Right hindlimb (tissue), 1 donor: ENCODE data around the gene EFCAB12.
"Not testable (repeated sequence)": the region's sequence is repeated elsewhere in the genome, so short reads cannot be mapped to it uniquely, and the experiment has no call there.

Experiments
- DNase-seq: peaks from one replicate; pipeline ENCODE4 v3.0.0-alpha.2; 2018

EFCAB12 gene

DNA sequence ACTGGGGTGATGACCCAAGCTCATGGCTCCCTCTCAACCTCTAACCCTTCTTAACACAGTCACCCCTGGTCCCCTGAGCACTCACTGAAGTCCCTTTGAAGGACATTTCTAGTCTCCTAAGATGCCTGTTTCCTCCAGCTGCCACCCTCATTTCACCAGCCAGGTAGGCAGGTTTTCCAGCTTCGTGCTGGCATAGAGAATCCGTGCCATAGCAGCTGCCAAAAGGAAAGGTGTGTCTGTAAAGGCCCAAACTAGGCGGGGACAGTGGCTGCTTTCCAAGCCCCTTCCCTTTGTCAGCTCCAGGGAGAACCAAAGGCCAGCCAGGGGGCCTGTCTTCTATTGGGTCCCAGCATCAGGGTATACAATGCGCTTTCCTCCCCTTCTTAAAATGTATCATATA is 36.9 kb downstream of the EFCAB12 start:
- DNase-seq: not testable (repeated sequence)

DNA sequence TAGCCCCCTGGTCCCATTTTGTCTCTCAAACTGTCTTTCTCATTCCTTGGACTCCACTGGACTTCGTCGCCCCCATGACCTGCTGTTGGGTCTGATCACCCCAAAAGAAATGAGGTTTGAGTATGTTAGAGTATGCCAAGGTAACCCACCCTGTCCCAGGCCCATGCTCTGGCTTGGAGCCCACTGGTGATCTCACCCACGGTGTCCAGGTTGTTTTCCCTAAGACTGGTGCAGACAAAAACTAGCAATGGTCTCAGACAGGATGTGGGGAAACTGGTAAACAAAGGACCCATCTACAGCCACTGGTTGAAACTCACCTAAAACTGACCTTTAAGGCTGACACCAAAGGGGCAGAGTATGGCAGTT is 38.9 kb downstream of the EFCAB12 start:
- DNase-seq: no peak

DNA sequence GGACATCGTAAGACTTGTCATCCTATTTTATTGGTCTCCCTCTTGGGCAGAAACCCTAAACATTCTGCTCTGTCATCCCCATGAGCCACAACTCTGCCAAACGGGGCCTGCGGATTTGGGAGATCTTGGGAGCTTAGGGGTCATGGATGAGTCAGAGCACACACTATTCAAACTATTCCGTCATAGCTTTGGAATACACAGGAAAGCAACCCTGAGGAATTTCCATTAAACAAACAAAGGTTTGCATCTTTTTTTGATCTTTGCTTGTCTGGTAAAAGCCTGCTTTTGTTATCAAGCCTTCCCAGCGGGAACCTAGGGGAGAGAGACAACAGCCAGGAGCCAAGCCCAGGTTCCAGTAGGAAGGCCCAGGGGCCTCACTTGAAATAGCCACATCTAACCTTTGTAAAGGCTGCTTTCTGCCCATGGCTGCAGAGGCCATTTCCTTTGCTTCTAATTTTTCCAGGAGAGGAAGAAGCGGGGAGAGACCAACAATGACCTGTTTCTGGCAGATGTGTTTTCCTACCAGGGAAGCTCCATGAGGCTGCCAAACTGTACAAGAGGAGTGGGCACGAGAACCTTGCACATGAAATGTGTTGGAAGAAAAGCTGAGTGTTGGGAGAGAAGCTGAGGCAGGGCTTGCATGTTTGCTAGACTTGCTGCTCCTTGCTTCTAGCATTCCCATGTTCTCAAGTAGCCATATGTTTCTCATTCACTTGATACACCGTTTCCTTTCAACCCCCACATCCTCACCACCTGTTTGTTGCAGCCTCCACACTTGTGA is 39.5 kb downstream of the EFCAB12 start:
- DNase-seq: not testable (repeated sequence)

DNA sequence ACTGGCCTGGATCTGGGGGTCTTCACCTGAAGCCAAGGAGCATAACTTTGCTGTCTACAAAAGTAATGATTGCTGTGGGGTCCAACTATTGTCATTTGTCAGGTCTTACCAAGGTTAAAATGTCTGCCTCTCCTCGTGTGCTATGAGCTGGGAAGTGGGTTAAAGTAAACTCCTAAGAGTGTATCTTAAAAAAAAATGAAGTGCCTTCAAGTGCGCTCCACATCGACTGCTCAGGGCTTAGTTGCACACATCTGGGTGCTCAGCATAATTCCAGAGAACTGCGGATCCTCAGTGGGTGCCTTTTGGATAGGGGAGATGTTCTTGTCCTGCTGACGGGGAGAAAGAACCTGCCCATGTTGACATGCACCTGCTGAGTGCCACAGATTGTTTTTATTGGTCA is 40.9 kb downstream of the EFCAB12 start:
- no peak for DNase-seq

DNA sequence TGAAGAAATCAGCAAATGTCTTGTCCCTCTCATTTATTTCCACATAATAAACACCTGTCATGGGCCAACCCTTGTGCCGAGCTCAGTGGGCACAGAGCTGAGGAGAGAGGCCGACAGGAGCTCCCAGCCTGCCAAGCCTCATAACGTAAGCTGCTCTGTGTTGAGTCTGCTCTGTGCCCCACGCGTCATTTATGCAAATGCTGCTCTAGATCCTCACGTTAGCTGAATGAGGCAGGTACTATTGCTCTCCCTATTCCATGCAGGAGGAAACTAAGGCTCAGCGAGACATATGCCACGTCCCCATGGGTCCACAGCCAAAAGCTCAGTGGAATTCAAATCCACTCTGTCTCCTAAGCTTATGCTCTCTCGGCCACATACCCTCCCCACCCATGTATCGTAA is 41.5 kb downstream of the EFCAB12 start:
- DNase-seq: no peak

DNA sequence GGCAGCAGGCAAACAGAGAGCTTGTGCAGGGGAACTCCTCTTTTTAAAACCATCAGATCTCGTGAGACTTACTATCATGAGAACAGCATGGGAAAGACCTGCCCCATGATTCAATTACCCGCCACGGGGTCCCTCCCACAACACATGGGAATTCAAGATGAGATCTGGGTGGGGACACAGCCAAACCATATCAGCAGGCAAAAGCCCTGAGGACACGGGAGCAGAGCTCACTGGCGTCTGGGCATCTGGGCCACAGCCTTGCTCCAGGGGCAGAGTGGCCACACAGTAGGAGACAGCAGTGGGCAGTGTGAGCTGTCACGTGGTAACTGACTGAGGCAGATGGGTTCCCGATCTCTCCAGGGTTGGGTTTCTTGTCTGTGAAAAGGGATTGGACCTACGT is 42.9 kb downstream of the EFCAB12 start:
- DNase-seq: not testable (repeated sequence)

DNA sequence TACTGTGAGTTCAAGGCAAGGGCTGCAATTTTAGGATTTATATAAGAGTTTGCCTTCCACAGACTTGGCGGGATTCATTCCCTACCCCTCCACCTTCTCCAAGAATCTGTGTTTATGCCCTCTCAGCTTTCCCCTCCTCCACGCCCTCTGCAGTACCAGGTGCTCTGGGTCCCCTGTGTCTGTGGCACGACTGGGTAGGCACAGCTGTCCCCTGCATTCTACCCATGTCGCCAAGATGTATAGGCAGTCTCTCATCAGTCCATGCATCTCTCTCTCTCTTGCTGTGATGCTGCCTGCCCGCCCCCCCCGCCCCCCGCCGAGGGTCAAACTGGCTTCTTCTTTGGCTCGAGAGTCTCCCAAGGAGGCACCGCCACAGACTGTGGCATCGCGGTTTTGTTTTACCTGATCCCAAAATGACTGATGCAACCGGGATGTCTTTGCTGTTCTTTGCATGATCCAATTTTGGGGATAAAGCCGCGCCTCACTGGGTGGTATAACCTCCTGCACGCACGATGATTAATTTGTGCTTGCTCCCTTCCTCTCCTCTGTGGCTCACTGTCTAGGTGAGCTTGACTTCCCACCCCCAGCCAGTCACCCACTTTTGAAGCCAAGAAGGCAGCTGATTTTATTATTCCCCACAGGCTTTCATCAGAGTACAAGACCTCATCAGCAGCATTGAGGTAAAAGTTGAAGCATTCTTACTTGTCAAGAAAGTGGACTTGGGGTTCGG is 43.7 kb downstream of the EFCAB12 start:
- DNase-seq: no peak

DNA sequence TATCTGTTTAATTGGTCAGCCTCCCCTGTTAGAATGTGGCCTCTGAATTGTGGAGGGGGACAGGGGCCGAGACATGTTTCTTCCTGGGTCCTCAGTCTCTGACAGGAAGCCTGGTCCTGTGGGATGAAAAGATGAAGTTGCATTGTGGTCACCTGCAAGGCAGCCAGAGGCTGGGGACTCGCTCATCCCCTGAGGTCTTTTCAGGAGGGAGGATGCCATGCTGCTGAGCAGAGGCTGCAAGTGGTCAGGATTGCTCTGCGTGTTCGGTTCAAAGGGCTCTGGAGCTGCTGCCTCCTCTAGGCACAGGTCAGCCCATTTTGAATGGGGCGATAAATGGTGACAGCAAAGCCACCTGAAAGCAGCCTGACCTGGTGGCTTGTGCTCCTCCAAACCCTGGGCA is 44.3 kb downstream of the EFCAB12 start:
- DNase-seq: not testable (repeated sequence)

DNA sequence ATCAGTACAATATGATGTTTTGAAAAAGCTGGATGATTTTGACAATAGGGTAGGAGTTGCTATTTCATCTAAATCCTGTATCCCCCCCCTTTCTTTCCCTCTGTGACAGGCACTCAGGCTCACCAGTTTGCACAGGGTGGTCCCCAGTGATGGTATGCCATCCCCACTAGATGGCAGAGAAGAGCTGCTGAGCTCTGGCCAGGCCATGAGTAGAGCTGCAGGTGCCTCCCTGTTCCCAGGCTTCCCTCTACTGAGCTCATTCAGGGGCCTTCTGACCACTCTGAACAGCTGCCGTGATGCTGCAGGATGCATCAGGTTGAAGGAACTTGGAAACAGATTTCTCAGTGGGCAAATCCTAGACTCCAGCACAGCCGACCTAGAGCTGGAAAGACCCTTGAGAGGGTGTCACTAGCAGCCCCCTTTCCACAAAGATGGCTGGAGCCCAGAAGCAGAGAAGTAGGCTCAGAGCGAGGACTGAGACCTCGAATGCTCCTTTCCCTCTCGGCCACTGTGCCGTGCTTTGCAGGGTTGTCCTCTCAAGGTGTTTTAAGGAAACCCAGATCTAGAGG is 45.1 kb downstream of the EFCAB12 start:
- peak; percentile 70 for DNase-seq

DNA sequence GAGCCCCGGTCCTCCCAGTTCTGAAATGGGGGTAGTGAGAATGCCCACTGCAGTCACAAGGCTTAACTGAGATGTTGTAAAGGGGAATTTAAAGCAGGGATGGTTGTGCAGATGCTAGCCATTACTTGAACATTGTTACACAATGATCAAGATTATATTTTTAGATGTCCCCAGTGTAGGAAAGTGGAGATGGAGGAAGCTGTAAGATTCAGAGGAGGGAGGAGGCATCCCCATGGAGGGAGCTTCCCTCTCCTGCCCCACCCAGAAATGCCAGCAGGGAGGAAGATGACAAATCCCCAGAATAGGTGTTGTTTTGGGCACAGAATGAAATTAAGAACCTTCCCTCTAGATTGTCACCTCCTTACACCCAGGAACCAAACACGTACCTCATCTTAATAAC is 46.1 kb downstream of the EFCAB12 start:
- DNase-seq: no peak

DNA sequence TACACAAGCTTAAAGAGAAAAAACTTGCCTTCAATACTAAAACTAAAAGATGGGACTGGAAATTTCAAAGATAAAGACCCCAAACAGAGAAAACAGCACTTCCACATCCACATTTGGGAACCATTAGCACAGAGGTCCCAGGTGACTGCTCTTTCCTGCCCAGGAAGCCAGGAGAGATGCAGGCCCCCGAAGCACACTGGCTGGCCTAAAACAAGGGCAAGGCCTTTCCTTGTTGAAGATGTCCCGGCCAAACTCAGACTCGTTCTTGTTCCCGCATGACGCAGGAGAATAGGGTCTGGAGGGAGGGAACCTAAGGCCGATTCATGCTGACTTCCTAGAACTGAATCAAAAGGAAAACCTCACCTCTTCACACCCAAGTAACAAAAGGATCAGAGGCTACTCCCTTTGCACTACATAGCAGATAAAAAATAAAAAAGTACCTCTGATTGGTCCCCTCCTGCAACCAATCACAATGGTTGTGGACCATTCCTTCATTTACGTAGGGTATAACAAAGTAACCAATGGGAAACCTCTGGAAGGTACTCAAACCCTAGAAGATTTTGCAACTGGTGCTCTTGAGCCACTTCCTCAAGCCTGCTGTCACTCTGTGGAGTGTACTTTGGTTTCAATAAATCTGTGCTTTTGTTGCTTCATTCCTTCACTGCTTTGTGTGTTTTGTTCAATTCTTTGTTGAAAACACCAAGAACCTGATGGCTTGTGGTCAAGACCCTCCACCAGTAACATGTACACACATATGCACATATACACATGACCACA is 48.7 kb downstream of the EFCAB12 start:
- no peak for DNase-seq

DNA sequence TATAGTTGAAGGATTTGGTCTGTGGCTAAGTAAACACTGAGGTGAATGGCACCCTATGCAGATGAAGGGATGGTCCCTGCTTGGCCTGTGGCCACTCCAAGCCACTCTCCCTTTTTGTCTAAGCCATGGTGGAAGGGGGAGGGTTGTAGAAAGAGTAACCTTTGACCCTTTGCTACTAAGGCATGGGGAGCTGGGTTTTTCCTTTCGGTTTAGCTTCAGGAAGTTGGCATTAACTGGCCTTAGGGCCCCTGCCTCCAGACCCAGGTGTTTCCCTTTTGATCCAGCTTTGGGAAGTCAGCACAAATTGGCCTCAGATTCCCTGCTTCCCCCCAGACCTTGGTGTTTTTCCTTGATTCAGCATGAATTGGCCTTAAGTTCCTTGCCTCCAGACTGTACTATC is 49.5 kb downstream of the EFCAB12 start:
- no peak for DNase-seq

DNA sequence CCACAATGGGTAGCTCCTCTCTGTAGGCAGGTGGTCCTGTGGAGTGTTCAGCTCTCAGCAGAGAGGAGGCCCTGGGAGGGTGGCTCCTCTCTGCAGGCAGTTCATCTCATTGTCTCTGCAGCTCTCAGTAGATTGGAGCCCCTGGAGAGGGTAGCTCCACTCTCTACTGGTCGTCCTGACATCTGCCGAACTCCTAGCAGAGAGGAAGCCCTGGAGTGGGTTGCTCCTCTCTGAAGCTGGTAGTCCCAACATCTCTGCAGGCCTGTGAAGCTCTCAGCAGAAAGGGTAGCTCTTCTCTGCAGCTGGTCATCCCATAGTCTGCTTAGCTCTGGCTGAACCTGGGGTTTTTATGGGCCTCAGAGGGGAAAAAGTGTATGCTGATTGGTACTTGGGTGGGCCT is 50.8 kb downstream of the EFCAB12 start:
- no peak for DNase-seq

DNA sequence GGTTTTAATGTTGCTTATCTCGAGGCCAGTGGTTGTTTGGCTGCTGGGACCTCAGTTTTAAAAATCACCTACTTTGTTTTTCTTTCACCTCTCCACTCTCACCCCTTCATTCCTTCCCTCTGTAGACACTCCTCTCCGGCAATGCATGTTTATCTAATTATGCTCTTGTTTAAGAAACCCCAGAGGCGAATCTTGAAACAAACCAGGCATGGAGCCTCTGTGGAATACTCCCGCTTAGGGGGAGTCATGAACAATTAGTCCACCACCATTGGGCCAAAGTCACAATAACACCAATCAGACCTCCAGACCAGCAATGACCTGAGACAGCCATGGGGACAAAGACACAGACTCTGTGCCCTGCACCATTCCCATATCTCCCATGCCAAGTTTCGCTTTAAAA is 53.3 kb downstream of the EFCAB12 start:
- no peak for DNase-seq

DNA sequence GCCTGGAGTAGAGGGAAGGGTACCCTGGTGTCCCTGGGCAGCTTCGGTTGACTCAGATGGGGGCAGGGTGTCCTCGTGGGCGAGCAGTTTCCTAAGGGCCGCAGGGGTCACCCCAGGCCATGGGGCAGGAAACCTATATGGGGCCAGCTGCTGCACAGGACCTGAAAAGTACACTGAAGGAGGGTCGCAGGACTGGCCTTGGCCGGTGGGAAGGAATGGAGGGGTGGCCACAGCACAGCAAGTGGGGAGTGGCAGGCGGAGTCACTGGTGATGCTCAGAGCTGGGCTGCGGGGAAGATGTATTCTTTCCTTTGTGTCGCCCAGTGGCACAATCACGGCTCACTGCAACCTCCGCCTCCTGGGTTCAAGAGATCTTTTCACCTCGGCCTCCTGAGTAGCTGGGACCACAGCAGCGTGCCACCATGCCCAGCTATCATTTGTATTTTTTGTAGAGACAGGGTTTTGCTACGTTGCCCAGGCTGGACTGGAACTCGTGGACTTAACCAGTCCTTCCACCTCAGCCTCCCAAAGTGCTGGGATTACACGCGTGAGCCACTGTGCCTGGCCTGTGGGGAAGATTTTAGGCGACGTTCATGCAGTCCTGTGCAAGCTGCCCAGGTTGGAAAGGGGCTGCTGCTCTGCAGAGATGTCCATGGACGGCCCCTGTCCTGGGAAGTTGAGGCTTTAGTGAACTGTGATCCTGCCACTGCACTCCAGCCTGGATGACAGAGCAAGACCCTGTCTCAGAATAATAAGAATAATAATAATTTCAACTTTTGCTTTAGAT is 57.2 kb downstream of the EFCAB12 start:
- no peak for DNase-seq

DNA sequence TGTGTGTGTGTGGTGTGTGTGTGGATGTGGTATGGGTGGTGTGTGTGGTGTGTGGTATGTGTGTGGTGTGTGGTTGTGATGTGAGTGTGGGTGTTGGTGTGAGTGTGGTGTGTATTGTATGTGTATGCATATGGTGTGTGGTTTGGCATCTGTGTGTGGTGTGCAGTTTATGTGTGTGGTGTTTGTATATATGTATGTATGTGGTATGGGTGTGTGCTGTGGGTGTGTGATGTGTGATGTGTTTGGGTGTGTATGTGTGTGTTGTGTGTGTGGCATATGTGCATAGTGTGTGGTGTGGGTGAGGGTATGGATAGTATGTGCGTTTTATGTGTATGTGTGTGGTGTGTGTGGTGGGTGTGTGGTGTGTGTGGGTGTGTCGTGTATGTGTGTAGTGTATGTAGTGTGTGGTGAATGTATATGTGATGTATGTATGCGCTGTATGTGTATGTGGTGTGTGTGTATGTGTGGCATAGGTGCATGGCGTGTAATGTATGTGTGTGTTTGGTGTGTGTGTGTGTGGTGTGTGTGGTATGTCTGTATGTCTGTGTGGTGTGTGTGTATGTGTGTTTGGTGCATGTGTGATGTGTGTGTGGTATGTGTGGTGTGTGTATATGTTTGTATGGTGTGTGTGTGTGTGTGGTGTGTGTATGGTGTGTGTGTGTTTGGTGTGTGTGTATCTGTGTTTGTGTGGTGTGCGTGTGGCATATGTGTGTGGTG is 58.0 kb downstream of the EFCAB12 start:
- DNase-seq: no peak

DNA sequence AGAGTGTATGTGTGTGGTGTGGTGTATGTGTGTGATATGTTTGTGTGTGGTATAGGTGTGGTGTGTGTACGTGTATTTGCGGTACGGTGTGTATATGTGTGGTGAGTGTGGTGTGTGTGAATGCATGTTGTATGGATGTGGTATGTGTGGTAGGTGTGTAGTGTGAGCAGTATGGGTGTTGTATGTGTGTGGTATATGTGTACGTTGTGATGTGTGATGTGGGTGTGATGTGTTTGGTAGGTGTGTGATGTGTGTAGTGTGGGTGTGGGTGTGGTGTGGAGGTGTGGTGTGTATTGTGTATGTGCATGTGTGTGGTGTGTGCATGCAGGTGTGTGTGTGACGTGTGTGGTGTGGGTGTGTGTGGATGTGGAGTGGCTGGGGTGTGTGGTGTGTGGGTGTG is 58.7 kb downstream of the EFCAB12 start:
- DNase-seq: no peak

DNA sequence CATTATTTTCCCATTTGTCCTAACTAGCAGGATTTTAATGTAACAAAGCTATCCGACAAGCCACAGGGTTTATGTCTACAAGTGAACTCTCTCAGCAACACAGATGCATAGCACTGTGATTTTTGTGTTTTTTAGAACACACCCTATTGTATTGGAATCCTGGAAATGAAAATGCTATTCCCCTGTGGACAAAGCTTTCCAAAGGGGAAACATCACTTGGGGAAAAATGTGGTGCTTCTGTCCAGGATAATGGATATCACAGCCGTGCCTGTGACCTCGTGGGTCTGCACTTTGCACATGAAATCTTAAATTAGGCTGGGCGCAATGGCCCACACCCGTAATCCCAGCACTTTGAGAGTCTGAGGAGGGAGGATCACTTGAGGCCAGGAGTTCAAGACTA is 60.6 kb downstream of the EFCAB12 start:
- DNase-seq: no peak

DNA sequence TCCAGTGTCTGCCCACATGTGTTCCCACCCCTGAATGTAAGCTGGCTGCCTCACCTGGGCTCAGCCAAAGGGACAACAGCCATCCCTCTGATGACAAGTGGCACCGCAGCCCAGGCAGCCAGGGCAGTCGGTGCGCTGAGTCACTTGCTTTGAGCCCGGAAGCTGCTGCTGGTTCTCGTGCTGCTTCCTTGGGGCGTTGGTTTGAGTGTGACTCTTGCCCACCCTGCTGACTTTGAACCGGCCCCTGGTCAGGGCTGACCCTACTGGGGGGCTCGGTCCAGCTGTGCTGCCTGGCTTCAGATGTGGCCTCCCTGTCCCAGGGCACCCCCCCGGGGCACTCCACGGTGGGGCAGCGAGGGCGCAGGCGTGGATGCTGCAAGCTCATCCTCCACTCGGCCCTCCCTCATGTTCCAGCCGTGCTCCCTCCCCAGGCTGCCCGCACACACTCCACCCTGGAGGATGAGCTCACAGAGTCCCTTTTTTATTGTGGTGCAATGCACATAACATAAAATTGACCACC is 62.1 kb downstream of the EFCAB12 start:
- DNase-seq: no peak

DNA sequence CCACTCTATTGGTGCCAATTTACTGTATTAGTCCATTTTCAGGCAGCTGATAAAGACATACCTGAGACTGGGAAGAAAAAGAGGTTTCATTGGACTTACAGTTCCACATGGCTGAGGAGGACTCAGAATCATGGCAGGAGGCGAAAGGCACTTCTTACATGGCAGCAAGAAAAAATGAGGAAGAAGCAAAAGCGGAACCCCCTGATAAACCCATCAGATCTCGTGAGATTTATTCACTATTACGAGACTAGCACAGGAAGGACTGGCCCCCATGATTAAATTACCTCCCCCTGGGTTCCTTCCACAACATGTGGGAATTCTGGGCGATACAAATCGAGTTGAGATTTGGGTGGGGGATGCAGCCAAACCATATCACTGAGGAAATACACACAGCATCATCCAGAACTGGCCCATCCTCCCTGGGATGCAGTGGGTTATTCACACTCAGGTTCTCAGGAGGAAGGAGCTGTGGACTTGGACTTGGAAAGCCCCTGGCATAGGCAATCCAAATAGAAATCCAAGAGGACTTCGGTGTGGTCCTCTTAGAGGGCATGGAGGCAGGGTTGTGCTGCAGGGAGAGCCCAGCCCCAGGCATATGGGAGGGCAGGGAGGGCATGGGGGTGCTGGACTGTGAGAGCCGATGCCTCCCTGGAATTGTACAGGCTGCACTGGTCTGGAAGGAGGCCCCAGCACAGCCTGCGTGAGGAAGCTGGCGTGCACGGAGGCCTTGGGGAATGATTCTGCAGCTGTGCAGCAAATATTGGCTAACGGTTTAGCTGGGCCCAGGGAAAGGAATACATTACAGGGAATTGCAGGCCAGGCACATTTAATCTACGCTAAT is 62.9 kb downstream of the EFCAB12 start:
- DNase-seq: peak; percentile 83

DNA sequence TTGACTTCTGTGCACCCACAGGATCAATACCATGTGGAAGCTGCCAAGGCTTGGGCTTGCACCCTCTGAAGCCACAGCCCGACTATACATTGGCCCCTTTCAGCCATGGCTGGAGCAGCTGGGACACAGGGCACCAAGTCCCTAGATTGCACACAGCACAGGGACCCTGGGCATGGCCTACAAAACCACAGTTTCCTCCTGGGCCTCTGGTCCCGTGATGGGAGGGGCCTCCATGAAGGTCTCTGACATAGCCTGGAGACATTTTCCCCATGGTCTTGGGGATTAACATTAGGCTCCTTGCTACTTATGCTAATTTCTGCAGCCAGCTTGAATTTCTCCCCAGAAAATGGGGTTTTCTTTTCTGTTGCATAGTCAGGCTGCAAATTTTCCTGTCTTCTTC is 63.6 kb downstream of the EFCAB12 start:
- not testable (repeated sequence) for DNase-seq
